Retina (tissue), 1 donor: ENCODE measurements around the gene FXYD3.
A peak's percentile ranks its signal among the peaks of the same experiment; 100 is the strongest.
"Not testable (repeated sequence)": the region's sequence is repeated elsewhere in the genome, so short reads cannot be mapped to it uniquely, and the experiment has no call there.

Experiments
- DNase-seq: peaks from one replicate; pipeline ENCODE4 v3.0.0-alpha.2; 2016

Gene FXYD3

DNA sequence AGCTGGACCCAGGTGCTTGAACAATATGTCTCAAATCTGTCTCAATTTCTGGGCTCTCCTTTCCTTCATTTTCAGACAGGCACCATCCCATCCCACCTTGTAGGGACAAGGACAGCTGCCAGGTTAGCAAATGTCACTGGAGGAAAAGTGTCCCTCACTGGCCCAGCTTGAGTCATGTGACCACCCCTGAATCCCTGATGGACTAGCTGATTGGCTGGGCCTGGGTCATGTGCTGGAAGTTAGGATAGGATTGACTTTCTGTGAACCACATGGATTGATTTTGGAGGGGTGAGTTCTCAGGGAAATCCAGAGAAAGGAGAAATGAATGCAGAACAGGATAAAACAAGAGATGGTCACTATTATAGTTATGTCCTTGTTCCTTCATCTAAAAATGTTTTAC, 28.2 kb upstream of the FXYD3 start:
- DNase-seq = no peak

DNA sequence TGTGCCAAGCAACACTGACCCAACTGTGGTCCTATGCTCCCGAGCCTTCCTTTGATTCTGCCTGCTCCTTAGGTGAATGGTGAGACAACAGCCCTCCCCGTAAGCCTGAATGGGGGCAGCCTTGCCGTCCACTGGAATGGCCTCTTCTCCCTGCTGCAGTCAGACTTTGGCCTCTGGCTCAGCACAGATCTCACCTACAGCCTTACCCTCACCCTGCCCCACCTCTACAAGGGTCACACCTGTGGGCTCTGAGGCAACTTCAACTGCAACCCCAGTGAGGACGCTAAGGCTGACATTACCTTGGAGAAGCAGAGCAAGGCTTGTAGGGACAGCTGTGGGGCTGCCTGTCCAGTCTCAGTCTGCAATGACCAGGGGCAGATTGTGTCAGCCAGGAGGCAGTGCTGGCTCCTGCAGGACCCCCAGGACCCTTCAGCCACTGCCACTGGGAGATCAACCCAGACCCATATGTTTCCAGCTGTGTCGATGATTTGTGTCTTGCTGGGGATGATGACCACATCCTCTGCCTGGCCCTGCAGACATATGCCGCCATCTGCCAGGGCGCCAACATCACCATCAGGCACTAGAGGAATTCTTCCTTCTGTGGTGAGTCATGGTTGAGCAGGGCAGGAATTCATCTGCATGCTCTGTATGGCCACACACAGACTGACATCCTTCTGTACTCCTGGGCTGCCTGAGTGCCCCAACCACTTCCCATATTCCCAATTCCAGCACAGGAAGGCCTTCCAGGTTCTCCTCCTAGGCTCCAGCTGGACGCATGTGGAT, 27.3 kb upstream of the FXYD3 start:
- no peak for DNase-seq

DNA sequence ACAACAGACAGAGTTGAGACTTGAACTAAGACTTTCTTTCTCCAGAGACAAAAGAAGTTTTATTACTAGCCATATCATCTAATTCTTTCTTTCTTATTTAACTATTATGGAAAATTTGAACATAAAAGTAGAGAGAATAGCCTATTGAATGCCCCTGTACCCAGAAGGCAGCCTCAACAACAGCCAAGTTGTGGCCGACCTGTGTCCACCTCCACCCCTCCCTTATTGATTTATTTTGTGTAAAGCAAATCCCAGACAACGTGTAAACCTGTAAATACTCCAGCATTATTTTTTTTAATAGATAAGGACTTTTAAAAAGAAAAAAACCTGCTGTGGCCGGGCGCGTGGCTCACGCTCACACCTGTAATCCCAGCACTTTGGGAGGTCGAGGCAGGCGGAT, 26.1 kb upstream of the FXYD3 start:
- DNase-seq = no peak

DNA sequence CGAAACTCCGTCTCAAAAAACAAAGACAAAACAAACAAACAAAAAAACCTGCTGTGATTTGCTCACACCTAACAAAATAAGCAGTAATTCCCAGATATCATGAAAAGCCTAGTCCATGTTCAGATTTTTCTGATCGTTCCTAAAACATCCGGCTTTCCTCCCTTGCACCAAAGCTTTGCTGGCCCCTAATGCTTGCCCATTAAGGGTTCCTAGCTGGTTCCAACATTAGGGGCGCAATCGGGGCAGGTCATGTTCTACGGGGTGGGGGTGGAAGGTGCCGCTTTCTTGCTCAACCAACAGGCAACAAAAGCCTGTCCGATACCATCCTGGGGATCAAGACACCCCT, 25.5 kb upstream of the FXYD3 start:
- DNase-seq = no peak

DNA sequence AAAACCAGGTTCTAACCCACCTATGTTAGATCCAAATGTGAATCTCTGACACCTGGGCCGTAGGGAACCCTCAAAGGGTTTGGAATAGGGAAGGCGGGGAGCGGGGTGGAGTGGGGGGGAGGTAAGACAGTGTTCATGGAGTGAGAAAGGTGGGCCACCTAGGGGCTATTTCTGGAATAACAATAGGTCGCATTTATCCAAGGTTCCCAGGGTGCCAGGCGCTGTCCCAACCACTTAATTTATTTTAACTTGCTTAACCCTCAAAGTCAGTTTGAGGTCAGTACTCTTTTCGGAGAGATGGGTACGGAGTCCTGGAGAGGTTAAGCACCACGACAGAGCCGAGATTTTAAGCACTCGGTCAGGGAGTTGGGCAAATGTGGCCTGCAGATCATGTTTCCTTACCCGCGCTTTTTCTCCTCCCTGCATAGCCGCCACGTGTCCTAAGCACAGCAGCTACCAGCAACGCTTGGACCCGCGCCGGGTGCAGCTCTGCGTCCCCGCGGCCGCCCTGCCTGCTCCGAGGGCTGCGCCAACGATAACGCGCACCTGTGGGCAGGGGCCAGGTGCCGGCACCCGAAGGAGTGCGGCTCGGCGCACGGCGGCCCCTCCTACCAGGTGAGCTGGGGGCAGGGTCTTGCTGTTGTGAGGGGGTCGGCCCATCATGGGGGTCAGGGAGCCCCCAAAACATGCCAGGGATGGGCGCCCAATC, 25.0 kb upstream of the FXYD3 start:
- peak; percentile 83 for DNase-seq

DNA sequence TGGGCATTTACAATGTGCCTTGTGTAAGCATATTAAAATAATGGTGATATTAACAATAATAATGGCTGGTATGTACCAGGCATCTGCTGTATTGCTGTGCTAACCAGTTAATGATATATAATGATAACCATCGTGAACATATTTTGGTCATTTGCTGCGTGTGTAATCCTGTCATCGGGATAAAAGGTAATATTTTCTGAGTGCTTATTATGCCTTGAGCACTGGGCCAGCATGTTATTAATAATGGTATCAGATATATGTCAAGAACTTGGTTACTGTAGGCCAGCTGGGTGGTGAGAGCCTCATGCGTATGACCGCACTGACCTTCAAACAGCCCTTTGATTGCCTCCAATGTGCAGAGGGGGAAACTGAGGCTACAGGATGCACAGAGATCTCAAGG, 22.2 kb upstream of the FXYD3 start:
- no peak for DNase-seq

DNA sequence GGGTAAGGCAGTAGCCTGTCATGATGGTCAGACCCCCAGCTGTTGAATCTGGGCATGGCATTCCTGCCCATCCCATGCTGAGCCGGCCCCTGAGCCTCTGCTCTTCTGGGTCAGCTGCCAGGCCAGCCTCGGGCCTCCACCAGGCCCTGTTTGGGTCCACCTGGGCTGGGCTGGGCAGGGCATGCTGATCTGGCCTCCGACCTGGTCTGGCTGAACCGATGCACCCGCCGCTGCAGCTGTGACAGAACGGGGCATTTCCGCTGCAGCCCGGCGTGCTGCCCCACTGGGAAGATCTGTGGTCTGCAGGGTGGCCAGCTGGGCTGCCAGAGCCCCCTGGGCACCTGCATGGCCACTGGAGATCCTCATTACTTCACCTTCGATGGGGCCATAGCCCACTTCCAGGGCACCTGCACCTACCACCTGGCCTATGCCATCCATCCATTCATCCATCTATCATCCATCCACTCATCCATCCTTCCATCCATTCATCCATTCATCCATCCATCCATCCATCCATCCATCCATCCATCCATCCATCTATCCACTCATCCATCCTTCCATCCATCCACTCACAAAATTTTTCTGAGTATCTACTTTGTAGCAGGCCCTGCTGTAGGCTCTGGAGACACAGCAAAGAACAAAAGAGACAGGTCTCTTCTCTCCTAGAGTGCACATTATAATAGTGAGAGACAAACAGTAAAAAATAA, 21.5 kb upstream of the FXYD3 start:
- no peak for DNase-seq

DNA sequence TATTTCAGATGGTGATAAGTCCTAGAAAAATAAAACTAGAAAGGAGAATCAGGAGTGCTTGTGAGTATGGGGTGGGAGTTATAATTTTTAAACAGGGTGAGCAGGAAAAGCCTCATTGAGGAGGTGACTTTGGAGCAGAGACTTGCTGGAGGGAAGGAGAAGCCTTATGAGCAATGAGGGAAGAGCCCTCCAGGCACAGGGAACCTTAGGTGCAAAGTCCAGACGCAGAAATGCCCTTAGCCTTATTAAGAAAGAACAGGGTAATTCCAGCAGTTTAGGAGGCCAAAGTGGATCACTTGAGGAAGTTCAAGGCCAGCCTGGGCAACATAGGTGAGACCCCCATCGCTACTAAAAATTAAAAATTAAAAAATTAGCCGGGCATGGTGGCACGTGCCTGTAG, 21.0 kb upstream of the FXYD3 start:
- DNase-seq = no peak

DNA sequence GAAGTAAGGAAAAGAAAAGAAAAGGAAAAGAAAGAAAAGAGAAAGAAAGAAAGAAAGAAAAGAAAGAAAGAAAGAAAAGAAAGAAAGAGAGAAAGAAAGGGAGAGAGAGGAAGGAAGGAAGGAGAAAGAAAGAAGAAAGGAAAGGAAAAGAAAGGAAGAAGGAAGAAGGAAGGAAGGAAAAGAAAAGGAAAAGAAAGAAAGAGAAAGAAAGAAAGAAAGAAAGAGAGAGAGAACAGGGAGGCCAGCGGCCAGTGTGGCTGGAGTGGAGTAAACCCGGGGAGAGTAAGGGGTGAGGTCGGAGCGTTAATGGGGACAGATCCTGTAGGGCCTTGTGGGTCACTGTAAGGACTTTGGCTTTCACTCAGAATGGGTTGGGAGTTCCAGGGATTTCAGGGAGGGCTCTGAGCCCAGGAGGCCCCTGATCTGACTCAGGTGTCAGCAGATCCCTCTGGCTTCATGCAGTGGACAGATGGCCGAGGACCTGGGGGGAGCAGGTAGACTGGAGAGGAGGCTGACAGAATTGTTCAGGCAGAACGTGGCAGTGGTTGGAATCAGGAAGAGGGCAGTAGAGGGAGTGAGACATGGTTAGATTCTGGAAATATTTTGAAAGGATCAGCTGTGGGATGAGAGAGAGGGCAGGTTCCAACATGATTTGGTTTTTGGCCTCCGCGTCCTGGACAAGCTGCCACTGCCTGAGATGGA, 19.8 kb upstream of the FXYD3 start:
- DNase-seq = no peak

DNA sequence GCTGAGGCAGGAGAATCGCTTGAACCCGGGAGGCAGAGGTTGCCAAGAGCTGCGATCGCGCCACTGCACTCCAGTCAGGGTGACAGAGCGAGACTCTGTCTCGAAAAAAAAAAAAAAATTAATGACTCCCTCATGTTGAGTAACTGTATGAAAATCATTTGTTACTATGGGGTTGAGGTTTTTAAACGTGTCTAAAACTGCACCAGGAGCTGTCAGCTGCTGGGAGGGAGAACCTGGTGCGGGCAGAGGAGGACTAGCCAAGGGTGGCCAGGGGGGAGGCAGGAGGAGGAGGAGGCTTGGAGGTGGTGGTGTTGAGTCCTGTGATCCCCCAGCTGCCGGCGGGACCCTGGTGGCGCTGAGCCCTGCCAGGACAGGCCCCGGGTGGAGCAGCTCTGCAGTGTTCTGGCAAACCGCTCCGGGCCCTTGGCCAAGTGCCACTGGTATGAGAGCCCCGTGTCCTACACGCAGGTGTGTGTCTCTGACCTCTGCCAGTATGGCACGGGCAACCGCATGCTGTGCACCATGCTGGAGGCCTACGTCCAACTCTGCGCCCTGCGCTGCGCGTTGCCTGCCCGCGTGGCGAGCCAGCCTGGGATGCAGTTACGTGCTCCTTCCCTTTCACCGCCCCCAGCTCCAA, 17.1 kb upstream of the FXYD3 start:
- DNase-seq = no peak

DNA sequence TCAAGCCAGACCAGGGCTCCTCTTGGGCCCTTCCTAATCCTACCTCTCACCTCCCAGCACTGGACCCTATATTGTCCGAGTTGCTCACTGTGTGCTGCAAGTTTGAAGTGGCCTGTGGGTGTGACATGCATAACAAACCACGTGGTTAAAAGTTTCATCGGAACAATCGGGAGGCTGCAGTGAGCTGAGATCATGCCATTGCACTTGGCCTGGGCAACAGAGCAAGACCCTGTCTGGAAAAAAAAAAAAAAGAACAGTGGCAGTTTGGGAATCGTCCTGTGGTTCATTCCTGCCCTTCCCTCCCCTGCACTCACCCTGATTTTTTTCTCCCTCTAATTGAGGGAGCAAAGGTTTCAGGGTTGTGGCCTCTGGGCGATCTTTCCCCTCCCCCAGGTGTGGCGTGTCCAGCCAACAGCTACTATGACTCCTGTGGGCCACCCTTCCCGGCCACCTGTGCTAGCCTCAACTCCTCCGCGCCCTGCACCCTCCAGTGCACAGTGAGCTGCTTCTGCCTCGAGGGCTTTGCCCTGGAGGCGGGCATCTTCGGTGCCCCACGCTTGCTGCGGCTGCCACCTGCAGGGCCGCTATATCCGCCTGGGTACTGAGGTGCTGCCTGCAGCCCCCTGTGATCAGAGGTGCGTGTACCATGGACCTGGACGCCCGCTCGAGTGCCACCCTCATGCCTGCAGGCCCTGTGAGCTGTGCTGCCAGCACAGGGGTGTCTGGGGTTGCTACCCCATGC, 16.3 kb upstream of the FXYD3 start:
- no peak for DNase-seq

DNA sequence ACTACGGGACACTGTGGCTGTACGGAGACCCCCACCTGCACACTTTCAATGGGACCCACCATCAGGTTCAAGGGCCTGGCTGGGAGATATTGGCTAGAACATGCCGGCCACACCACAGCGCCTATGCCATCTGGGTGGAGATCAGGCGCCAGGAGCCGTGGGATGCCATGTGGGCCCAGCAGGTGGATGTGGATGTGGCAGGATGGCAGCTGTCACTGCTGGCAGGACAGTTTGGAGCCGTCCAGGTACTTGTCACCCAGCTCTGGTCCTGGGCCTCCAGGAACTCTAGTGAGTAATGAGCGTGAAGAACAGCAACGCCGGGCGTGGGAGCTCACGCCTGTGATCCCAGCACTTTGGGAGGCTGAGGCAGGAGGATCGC, 15.7 kb upstream of the FXYD3 start:
- DNase-seq = no peak

DNA sequence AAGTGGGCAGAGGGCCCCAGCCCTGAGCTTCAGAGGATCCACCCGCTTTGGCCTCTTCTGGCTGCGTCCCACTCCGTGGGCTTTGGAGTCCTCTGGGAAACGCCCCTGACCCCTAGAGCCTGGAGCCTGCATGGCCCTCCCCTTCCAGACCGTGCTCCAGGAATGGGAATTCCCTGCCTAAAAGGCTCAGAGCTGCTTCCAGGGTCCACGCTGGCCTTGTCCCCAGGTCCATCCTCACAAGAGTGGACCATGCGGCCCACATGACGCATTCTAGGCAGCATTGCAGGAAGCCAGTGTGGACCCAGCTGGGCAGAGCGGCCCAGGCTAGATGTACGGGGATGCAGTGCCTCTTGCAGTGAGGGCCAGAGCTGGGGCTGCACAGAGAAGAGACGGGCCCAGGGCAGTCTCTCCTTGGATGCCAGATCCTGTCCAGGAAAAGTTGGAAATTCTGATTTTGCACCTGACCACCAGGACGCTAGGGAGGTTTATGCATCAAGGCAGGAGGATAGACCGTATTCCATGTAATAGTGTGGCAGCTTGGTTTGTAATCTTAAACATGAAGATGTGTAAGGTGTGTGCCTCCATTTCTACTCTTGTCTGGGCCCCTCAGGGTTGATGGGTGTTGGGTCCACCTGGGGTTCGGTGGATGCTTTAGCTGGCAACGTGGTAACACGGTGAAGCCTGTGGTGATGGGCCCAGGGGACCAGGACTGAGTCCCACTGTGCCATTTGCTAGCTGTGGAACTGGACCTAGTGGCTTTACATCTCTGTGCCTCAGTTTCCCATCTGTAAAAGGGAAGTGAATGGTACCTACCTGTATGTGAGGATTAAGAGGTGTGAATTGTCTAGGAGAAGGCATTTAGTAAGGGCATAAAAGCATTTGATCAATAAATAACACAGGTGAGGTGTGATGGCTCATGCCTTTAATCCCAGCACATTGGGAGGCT, 14.8 kb upstream of the FXYD3 start:
- no peak for DNase-seq

DNA sequence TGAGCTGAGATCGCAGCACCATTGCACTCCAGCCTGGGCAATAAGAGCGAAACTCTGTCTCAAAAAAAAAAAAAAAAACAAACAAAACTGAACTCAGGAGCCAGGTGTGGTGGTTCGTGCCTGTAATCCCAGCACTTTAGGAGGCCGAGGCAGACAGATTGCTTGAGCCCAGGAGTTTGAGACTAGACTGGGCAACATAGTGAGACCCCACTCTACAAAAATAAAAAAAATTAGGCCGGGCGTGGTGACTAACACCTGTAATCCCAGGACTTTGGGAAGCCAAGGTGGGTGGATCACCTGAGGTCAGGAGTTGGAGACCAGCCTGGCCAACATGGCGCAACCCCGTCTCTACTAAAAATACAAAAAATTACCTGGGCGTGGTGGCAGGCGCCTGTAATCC, 13.7 kb upstream of the FXYD3 start:
- not testable (repeated sequence) for DNase-seq

DNA sequence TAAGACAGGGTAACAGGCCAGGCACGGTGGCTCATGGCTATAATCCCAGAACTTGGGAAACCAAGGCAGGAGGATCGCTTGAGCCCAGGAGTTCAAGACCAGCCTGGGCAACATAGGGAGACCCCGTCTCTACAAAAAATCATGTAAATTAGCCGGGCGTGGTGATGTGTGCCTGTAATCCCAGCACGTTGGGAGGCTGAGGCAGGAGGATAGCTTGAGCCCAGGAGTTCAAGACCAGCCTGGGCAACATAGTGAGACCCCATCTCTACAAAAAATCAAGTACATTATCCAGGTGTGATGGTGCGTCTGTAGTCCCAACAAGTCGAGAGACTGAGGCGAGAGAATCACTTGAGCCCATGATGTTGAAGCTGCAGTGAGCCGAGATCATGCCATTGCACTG, 12.0 kb upstream of the FXYD3 start:
- DNase-seq = not testable (repeated sequence)

DNA sequence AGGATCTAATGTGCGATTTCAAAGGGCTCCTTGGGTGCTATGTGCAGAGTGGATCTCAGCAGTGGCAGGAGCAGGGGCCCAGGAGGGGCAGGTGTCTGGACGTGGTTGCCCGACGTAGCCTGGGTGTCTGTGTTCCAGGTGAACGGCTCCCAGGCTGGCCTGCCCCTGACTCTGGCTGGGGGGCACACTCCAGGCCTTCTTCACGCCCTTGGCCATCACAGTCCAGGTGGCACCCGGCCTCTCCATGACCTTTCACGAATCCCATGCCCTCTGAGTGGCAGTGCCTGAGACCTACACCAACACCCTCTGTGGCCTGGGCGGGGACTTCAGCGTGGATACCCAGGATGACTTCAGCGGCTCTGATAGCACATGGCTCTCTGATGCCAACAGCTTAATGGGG, 11.3 kb upstream of the FXYD3 start:
- no peak for DNase-seq

DNA sequence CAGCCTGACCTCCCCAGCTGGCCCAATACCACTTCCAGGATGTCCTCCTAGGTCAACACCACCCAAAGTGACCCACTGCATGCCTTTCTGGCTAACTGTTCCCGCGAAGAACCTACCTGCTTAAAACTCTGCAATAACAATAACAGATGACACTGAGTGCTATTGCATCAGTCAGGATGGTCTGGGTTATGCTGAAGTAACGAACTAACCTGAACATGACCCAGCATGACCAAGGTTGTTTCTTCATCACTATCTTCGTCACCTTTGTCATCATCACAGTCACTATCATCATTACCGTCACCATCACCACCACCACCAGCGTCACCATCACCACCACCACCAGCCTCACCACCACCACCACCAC, 10.6 kb upstream of the FXYD3 start:
- DNase-seq = no peak

DNA sequence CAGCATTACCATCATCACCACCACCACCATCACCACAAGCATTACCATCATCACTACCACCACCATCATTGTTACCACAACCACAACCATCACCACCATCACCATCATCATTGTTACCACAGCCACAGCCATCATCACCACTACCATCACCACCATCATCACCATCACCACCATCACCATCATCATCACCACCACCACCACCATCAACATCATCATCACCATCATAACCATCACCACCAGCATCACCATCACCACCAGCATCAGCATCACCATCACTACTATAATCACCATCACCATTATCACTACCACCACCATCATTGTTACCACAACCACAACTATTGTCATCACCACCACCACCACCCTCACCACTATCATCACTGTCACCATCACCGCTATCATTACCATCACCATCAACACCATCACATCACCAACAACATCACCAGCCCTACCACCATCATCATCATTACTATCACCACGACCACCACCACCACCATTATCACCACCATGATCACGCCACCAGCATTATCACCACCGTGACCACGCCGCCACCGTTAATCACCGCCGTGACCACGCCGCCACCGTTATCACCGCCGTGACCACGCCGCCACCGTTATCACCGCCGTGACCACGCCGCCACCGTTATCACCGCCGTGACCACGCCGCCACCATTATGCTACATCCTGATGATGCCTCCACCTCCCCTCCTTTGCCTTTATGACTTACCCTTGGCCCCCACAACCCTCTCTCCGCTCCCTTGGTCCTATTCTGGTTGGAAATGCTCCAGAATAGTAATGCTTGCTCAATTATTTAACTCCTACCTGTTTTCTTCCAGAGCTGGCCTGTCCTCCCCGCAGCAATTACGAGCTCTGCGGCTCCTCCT, 10.0 kb upstream of the FXYD3 start:
- no peak for DNase-seq

DNA sequence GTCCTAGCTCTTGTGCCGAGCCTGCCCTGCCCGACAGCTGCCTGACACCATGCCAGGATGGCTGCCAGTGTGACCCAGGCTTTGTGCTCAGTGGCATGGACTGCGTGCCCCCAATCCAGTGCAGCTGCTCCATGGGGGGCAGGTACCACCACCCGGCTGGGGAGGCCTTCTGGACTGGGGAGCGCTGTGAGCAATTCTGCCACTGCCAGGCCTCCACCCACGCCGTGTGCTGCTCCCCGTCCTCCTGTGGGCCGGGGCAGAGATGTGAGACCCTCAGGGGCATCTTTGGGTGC, 9.4 kb upstream of the FXYD3 start:
- no peak for DNase-seq

DNA sequence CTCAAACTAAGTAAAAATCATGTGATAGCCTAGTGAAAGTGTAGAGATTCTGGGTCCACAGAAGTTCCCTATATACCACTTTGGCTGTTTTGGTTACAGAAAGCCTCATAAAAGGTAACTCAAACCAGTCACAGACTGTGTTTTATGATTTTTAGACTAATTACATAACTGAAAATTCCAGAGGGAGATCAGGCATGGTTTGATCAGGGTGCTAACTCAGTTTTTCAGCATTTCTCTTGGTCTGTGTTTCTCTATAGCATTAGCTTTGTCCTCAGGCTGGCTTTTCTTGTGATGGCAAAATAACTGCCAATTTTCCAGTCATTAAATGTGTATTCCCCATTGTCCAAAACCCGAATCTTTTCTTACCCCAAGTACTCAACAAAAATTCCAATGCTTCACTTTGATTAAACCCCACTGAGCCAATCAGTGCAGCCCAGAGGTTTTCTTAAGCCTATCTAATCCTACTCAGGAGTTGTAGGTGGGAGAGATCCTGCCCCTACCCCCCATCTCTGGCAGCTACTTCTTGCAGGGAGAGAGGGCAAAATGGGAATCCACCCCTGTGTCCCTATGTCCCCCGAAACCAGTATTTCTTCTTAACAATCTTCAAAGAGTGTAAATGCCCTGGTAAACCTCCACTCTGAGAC, 8.6 kb upstream of the FXYD3 start:
- DNase-seq = no peak
